Epidermal melanocyte (primary cell): ENCODE data around the gene PDIA3.
"Not testable (repeated sequence)": the region's sequence is repeated elsewhere in the genome, so short reads cannot be mapped to it uniquely, and the experiment has no call there.

ENCODE experiments used
- DNase-seq: peaks from one replicate; pipeline ENCODE4 v3.0.0; 2011; ENCODE audit warnings: low spot score; ENCODE audit not compliant: insufficient read length

Gene PDIA3

GRCh38 chr15:43776101-43776717, 30.0 kb downstream of the PDIA3 start:
- no peak for DNase-seq

GRCh38 chr15:43776718-43777266, 30.6 kb downstream of the PDIA3 start, which contains the start of gene ELL3:
Gene ELL3, minus strand, starts transcription at chr15:43776966. Its CDS starts 65 bp downstream, at chr15:43776901.
- no peak for DNase-seq

DNA sequence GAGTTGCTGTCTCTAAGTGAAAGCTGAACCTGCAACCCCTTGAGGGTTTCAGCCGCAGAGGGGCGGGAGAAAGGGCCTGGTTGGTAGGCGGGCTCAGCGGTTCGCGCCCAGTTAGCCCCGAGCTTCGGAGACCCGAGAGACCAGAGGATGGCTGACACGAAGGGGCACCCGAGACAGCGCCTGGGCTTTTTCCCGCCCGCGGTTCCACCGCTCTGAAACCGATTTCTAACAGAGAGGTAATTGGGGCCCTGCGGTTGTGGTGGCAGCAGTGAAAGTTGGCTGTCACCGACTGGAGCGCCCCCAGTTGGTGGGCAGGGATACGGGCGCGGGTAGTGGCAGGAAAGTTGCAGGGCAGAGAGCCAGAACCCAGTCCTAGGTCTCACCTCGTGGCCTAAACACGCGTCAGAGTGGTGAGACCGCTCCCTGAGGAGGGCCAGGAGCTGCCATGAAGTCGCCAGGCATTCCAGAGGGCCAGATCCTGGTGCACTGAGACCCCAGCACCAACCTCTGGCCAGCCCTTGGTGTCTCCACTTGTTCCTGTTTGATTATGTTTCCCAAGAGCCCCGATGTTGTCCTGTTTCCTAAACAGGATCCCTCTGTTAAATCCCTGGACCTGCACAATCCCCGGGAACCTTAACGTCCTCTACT, 31.2 kb downstream of the PDIA3 start:
- DNase-seq: no peak

DNA sequence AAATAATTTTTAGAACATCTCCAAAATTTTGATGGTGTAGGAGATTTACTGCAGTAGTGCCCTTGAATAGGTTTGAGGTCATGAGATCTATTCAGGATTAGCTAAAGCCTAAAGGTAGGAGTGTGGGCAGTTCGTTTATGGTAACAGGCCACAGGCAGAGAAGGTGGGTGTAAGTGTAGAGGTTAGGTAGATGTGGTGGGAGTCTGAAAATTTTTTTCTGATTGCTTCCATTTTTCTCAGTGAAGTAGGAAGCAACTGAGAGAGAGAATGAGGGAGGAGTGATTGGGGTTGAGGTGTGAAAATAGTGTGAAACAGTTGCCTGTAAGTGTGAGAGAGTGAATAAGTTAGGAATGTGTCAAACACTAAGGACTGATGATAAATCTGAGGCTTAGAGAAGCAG, 32.8 kb downstream of the PDIA3 start:
- no peak for DNase-seq

GRCh38 chr15:43789409-43789808, 43.2 kb downstream of the PDIA3 start:
- no peak for DNase-seq

GRCh38 chr15:43791993-43792760, 45.9 kb downstream of the PDIA3 start, which contains the start of gene SERF2:
Gene SERF2, plus strand, starts transcription at chr15:43792320. Its CDS starts 57 bp downstream, at chr15:43792377.
- peak; percentile 99 for DNase-seq

- DNase-seq: no peak
Observed at GRCh38 chr15:43792761-43793476, 46.7 kb downstream of the PDIA3 start.

DNA sequence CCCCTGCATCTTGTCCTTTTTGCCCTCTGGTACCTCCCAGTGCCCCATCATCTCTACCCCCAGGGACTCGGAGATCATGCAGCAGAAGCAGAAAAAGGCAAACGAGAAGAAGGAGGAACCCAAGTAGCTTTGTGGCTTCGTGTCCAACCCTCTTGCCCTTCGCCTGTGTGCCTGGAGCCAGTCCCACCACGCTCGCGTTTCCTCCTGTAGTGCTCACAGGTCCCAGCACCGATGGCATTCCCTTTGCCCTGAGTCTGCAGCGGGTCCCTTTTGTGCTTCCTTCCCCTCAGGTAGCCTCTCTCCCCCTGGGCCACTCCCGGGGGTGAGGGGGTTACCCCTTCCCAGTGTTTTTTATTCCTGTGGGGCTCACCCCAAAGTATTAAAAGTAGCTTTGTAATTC, 47.4 kb downstream of the PDIA3 start:
- no peak for DNase-seq

GRCh38 chr15:43794269-43795037, 48.2 kb downstream of the PDIA3 start:
- DNase-seq: no peak

GRCh38 chr15:43795197-43795596, 49.0 kb downstream of the PDIA3 start:
- DNase-seq: no peak

DNA sequence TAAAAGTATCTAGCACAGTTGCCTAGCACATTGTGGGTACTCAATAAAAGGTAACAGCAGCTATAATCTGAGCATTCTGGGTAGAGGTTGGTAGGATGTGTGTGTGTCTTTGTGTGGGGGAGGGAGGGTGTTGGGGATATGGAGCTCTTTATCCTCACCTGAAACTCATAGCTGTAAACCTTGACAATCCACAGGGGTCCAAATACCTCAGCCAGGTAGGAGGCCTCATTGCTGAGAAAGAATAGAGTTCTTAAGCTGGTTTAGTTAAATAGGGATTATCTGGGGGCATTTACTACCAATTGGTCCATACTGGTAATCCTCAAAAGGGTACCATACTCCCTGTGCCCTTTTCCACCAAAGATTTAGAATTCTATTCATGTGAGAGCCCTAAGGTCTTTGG, 49.8 kb downstream of the PDIA3 start:
- no peak for DNase-seq

DNA sequence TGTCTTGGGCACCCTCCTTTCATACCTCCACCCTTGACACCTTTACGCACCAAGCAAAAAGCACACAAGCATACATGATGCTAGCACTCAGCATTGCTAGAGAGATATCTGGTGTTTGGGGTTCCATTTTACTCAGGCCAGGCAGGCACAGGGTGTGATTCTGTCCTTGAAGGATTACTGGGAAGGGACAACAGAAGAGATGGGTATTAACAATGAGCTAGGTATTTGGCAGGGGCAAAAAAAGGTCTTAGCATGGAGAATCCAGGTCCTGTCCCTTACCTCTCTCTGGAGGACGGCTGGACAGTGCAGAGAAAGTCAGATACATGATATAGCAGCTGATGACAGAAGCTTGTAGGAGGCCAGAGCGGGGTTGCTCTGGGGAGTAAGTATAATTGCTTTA, 50.3 kb downstream of the PDIA3 start:
- no peak for DNase-seq

- no peak for DNase-seq
Observed at GRCh38 chr15:43799209-43799944, 53.1 kb downstream of the PDIA3 start.

GRCh38 chr15:43799945-43800285, 53.7 kb downstream of the PDIA3 start, which contains the start of gene SERINC4:
Gene SERINC4, minus strand, starts transcription at chr15:43800220. Its CDS starts 234 bp downstream, at chr15:43799986.
- DNase-seq: no peak

DNA sequence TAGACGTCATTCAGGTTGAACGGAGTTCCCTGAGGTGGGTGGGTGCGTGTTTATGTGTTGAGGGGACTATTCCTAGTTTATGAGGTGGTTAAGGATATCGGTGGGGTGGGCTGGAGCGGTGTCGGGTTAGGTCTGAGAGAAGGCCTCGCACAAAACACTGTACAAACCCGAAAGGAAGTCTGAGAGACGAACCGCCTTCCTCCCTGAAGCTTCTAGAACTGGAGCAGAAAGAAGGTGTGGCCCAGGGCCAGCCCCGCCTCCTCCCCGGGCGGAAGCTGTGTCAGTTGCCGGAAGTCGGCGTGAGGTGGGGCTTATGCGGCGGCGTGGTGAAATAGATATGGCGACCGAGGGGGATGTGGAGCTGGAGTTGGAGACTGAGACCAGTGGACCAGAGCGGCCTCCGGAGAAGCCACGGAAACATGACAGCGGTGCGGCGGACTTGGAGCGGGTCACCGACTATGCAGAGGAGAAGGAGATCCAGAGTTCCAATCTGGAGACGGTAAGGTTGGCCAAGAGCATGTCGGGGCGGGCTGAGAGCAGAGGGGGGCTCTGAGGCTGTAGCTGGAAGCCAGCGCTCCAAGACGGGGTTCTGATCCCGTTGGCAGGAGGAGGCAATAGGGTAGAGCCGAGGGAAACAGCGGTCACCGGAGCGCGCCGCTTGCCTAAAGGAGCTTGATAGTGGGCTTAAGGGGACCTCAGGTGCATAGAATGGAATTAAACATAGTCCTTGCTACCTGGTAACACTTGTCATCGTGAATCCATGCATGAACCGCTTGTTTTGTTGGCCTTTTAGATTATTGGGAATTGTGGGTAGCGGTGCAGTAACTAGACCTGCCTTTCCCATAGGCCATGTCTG, 54.3 kb downstream of the PDIA3 start, which contains the start of gene HYPK:
Gene HYPK (plus strand): TSS at position 314 of the 856 bp plus-strand sequence. CDS start 24 bp downstream, at position 338.
- DNase-seq: peak; percentile 84

GRCh38 chr15:43802676-43803075, 56.4 kb downstream of the PDIA3 start:
- not testable (repeated sequence) for DNase-seq

GRCh38 chr15:43808435-43808950, 62.3 kb downstream of the PDIA3 start:
- DNase-seq: no peak

- no peak for DNase-seq
Observed at GRCh38 chr15:43808960-43809678, 62.9 kb downstream of the PDIA3 start.
